Esophagus muscularis mucosa (tissue), 4 donors: ENCODE results near the gene IFT57.

Experiments used
- CTCF ChIP-seq, 3 experiments: fragments of 200-600 bp in 2 of 3; fragments of 450-650 bp in 1 of 3; sonication (generic) in 2 of 3; IDR thresholded peaks; one replicate each; pipeline ENCODE4 v1.5.1; 2017 to 2019; ENCODE audit warnings: antibody characterized with exemption in 3 of 3, mild to moderate bottlenecking in 2 of 3, moderate library complexity in 1 of 3
- EP300 ChIP-seq: sonication (generic); formaldehyde crosslinking; IDR thresholded peaks from one replicate; pipeline ENCODE4 v1.6.1; 2017; ENCODE audit warnings: antibody characterized with exemption
- POLR2A ChIP-seq: fragments of 450-650 bp; IDR thresholded peaks from one replicate; pipeline ENCODE4 v1.6.1; 2017; ENCODE audit warnings: antibody characterized with exemption, moderate library complexity, mild to moderate bottlenecking, low read depth
- POLR2AphosphoS5 ChIP-seq, 2 donors: sonication (generic); formaldehyde crosslinking; IDR thresholded peaks; one replicate each; pipeline ENCODE4 v1.6.1; 2017; ENCODE audit warnings: antibody characterized with exemption in 2 of 2

DNA sequence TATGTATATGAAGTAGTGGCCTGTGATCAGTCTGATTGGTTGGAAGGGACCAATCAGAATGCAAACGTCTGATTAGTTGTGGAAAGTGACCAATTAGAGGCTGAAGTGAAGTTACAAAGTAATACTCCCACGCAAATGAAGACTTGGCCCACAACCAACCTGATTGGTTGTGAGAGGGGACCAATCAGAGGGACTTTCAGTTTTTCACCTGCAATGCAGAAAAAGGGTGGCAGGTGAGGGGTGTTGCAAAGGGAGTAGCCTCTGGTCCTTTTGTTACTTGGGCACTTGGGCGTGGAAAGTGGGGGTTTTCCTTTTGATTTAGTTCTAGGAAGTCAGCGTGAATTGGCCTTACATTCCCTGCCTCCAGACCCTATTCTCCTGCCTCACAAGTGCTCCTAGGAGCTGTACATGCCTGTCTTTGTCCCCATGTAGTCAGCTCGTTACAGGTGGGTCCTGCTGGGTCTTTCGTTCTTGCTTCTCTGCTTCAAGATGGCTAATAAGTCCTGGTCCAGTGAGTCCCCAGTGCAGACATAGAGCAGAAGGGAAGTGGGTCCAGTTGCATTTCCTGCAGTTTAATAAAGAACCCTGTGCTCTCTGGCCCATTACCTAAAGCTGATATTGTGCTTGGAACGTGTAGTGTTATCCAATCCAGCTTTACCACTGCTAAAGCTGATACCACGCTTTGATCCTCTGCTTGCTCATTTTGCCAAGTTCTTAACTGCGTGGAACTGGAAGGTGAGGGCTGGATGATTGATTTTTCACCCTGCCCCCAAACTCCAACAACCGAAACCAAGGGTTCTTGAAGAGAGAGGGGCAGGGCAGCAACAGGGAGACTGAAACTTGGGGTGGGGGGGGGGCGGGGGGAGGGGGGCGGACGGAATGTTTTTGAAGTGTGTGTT, 85.4 kb downstream of the IFT57 start:
- no peak for TF ChIP-seq POLR2A
- no peak for TF ChIP-seq CTCF (IDR thresholded peaks at IDR 0.05)
- no peak for TF ChIP-seq EP300
- TF ChIP-seq POLR2AphosphoS5 (IDR thresholded peaks at IDR 0.05) = no peak
